Ascending aorta (tissue), 2 donors: ENCODE measurements around the gene DEFB108B. TPM values are rescaled to one million over a fixed set of nuclear protein-coding genes. Genes with fewer than 3 reads are reported as not detected.
A peak's percentile ranks its signal among the peaks of the same experiment; 100 is the strongest.
"Not testable (repeated sequence)": the region's sequence is repeated elsewhere in the genome, so short reads cannot be mapped to it uniquely, and the experiment has no call there.

Experiments
- DNase-seq, 2 donors: peaks; one replicate each; pipeline ENCODE4 v3.0.0-alpha.2; 2019; ENCODE audit warnings: low spot score in 2 of 2
- H3K27ac ChIP-seq, 2 donors: fragments of 200-600 bp; sonication (generic); one replicate each; pipeline ENCODE4 v1.5.1; 2016 to 2017; ENCODE audit warnings: mild to moderate bottlenecking in 1 of 2
- H3K27me3 ChIP-seq: fragments of 200-600 bp; sonication (generic); one replicate; pipeline ENCODE4 v1.5.1; 2017
- H3K36me3 ChIP-seq, 2 donors: fragments of 200-600 bp; sonication (generic); one replicate each; pipeline ENCODE4 v1.5.1; 2016
- H3K4me1 ChIP-seq, 2 donors: fragments of 200-600 bp; sonication (generic); one replicate each; pipeline ENCODE4 v1.5.1; 2016 to 2017; ENCODE audit warnings: mild to moderate bottlenecking in 1 of 2
- H3K4me3 ChIP-seq, 2 donors: fragments of 200-600 bp; sonication (generic); one replicate each; pipeline ENCODE4 v1.5.1; 2016 to 2017; ENCODE audit warnings: mild to moderate bottlenecking in 1 of 2
- H3K9me3 ChIP-seq, 2 donors: fragments of 200-600 bp; sonication (generic); one replicate each; pipeline ENCODE4 v1.5.1; 2016
- CTCF ChIP-seq, 3 experiments: fragments of 200-600 bp in 2 of 3; fragments of 450-650 bp in 1 of 3; sonication (generic) in 2 of 3; IDR thresholded peaks; one replicate each; pipeline ENCODE4 v1.5.1; 2016 to 2019; ENCODE audit warnings: antibody characterized with exemption in 3 of 3, mild to moderate bottlenecking in 1 of 3, moderate library complexity in 1 of 3
- intact Hi-C: fragments of 100-400 bp; cut with DNase I; formaldehyde crosslinking; loops from one replicate; pipeline ENCODE4 v1.15.1; 2023
- total RNA-seq: library from RNA; depleted of rRNA; stranded (reverse); fragments of >200 nt; gene quantifications from one replicate; pipeline ENCODE4 v1.1.0, GENCODE V29; 2016

Gene DEFB108B
- total RNA-seq: not detected

- H3K27ac ChIP-seq, H3K27me3 ChIP-seq, intact Hi-C loops, H3K9me3 ChIP-seq, H3K36me3 ChIP-seq, H3K4me3 ChIP-seq, DNase-seq, H3K4me1 ChIP-seq: not testable (repeated sequence)
Observed at GRCh38 chr11:71832811-71833210, at the start of gene DEFB108B. DEFB108B (plus strand) TSS chr11:71833200; CDS start chr11:71833200, 0 bp downstream.

- intact Hi-C loops: loop anchor here (2.0 to 10.0 kb wide), 4 partner anchors 143 to 649 kb away; partner anchors contain the start of genes ANAPC15, CLPB, DHCR7 and RNF121
- Histone ChIP-seq H3K4me3 (peak overlapping the region; percentile 53 to 71), H3K27ac (peak overlapping the region; percentile 90 to 93)
- not testable (repeated sequence) for H3K27me3 ChIP-seq, H3K36me3 ChIP-seq, DNase-seq, H3K4me1 ChIP-seq, H3K9me3 ChIP-seq
Observed at GRCh38 chr11:71786114-71786847, 46.7 kb upstream of the DEFB108B start.

- H3K9me3 ChIP-seq, H3K4me1 ChIP-seq, H3K36me3 ChIP-seq, H3K27me3 ChIP-seq: not testable (repeated sequence)
- peak overlapping the region; percentile 53 to 71 for H3K4me3 ChIP-seq
- intact Hi-C loops: loop anchor here (2.0 to 10.0 kb wide), 4 partner anchors 142 to 648 kb away; partner anchors contain the start of genes ANAPC15, CLPB, DHCR7 and RNF121
- H3K27ac ChIP-seq: peak overlapping the region; percentile 90 to 93
- DNase-seq: peak; percentile 99 to 100
Observed at GRCh38 chr11:71786848-71787097, 46.2 kb upstream of the DEFB108B start.

GRCh38 chr11:71787098-71787823 lies 45.7 kb upstream of the DEFB108B start:
- Histone ChIP-seq H3K27ac (peak overlapping the region; percentile 90 to 93), H3K9me3 (no peaks in the 10 kb centered on the region), H3K27me3 (no peaks in the 10 kb centered on the region), H3K4me3 (peak overlapping the region; percentile 58 to 71), H3K4me1 (no peaks in the 10 kb centered on the region), H3K36me3 (no peaks in the 10 kb centered on the region)
- no peak for TF ChIP-seq CTCF (IDR thresholded peaks at IDR 0.05)
- intact Hi-C loops: loop anchor here (2.0 to 10.0 kb wide), 4 partner anchors 142 to 648 kb away; partner anchors contain the start of genes ANAPC15, CLPB, DHCR7 and RNF121
- DNase-seq: peak in 1 of 2 donors; percentile 97

- intact Hi-C loops: loop anchor here (2.0 to 10.0 kb wide), 4 partner anchors 141 to 647 kb away; partner anchors contain the start of genes ANAPC15, CLPB, DHCR7 and RNF121
- not testable (repeated sequence) for H3K4me1 ChIP-seq, H3K36me3 ChIP-seq, H3K9me3 ChIP-seq, DNase-seq, H3K27me3 ChIP-seq
- H3K4me3 ChIP-seq: peak overlapping the region; percentile 58 to 71
- peak overlapping the region; percentile 90 to 93 for H3K27ac ChIP-seq
Observed at GRCh38 chr11:71787824-71788454, 45.1 kb upstream of the DEFB108B start.

GRCh38 chr11:71789444-71790196 lies 43.4 kb upstream of the DEFB108B start:
- intact Hi-C loops: loop anchor here (10.0 kb wide), 2 partner anchors 345 to 645 kb away; partner anchors contain the start of genes CLPB and DHCR7
- not testable (repeated sequence) for H3K27ac ChIP-seq

GRCh38 chr11:71791111-71791510 lies 41.9 kb upstream of the DEFB108B start:
- H3K4me3 ChIP-seq, H3K27ac ChIP-seq, H3K9me3 ChIP-seq, H3K36me3 ChIP-seq, H3K4me1 ChIP-seq, DNase-seq, intact Hi-C loops, H3K27me3 ChIP-seq: not testable (repeated sequence)

More at GRCh38 chr11:71789444-71790196, 43.4 kb upstream of the DEFB108B start:
- DNase-seq, H3K4me1 ChIP-seq, H3K36me3 ChIP-seq, H3K9me3 ChIP-seq, H3K4me3 ChIP-seq, H3K27me3 ChIP-seq: not testable (repeated sequence)

- H3K4me3 ChIP-seq, H3K27me3 ChIP-seq, H3K9me3 ChIP-seq, H3K4me1 ChIP-seq, intact Hi-C loops, H3K27ac ChIP-seq, H3K36me3 ChIP-seq: not testable (repeated sequence)
- peak; percentile 37 to 60 (median 53) for TF ChIP-seq CTCF (IDR thresholded peaks at IDR 0.05)
- peak in 1 of 2 donors; percentile 71 for DNase-seq
Observed at GRCh38 chr11:71792621-71793235, 40.3 kb upstream of the DEFB108B start.

GRCh38 chr11:71794386-71795040 lies 38.5 kb upstream of the DEFB108B start:
- DNase-seq, H3K4me3 ChIP-seq, H3K36me3 ChIP-seq, H3K9me3 ChIP-seq, intact Hi-C loops, H3K27me3 ChIP-seq, H3K27ac ChIP-seq, H3K4me1 ChIP-seq: not testable (repeated sequence)

- H3K36me3 ChIP-seq, H3K4me1 ChIP-seq, H3K9me3 ChIP-seq, H3K27me3 ChIP-seq, DNase-seq, H3K27ac ChIP-seq, intact Hi-C loops, H3K4me3 ChIP-seq: not testable (repeated sequence)
Observed at GRCh38 chr11:71795236-71795635, 37.8 kb upstream of the DEFB108B start.
